ENCODE data around the gene SLC27A5.

DNA sequence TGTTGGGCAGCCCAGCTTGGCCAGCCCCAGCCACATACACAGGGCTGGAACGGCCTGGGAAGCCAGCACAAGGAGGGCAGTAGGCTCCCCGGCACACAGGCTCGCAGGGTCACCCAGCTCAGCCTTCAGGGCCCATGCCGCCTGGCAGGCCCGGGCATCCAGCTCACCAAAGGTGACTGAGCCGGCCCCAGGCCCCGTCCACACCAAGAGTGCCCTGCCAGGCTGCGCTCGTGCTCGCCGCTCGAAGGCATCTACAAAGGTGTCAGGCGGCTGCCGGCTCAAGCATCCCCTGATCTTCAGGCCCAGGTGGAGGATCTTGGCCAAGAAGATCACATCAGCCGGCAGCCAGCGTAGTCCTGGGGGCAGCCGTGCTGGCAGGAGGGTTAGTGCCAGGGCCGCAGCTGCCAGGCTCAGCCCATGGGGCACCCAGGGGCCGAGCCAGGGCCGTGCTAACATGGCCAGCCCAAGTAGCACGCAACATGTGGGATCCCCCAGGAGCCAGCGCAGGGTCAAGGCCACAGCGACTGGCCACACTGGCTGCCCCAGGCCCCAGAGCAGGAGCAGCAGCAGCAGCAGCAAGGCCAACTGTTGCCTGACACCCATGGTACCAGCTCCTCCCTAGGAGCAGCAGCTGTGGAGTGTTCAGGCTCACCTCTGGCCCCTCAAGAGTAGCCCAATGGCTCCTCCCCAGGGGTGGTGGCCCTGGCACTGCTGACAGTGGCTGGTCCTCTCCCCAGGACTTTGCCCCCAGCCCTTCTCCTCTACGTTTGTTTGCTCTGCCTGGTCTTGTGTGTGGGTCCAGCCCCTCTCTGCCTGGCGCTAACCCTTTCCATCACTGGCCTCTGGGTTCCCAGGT is at the start of gene SLC27A5:
- TF ChIP-seq, protein P1, sequence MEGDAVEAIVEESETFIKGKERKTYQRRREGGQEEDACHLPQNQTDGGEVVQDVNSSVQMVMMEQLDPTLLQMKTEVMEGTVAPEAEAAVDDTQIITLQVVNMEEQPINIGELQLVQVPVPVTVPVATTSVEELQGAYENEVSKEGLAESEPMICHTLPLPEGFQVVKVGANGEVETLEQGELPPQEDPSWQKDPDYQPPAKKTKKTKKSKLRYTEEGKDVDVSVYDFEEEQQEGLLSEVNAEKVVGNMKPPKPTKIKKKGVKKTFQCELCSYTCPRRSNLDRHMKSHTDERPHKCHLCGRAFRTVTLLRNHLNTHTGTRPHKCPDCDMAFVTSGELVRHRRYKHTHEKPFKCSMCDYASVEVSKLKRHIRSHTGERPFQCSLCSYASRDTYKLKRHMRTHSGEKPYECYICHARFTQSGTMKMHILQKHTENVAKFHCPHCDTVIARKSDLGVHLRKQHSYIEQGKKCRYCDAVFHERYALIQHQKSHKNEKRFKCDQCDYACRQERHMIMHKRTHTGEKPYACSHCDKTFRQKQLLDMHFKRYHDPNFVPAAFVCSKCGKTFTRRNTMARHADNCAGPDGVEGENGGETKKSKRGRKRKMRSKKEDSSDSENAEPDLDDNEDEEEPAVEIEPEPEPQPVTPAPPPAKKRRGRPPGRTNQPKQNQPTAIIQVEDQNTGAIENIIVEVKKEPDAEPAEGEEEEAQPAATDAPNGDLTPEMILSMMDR (conservative IDR thresholded peaks at IDR 0.05): no peak
- TF ChIP-seq EZH2 (IDR thresholded peaks at IDR 0.05; ENCODE audit: low read depth): no peak

Measured in PC-9 (cell line).